Mesenchymal stem cell (in vitro differentiated cells and primary cell): Measurements from ENCODE around the gene DRAXIN.

Experiments used
- DNase-seq: peaks from one replicate; pipeline ENCODE4 v3.0.0-alpha.2; 2013
- H2AFZ ChIP-seq: one replicate; pipeline ENCODE4 v1.6.1; 2013; ENCODE audit warnings: low read depth, mild to moderate bottlenecking, control low read depth, inconsistent platforms, low read length, moderate library complexity
- H2AK5ac ChIP-seq: 2 replicates; pipeline ENCODE4 v1.6.1; 2013; ENCODE audit warnings: low read length, moderate library complexity, mild to moderate bottlenecking, inconsistent platforms; ENCODE audit not compliant: severe bottlenecking
- H2BK120ac ChIP-seq: one replicate; pipeline ENCODE4 v1.6.1; 2013; ENCODE audit warnings: low read depth, mild to moderate bottlenecking, inconsistent platforms, low read length, moderate library complexity
- H2BK12ac ChIP-seq, 2 experiments: one replicate each; pipeline ENCODE4 v1.6.1; 2013; ENCODE audit warnings: inconsistent platforms in 2 of 2, low read length in 2 of 2, mild to moderate bottlenecking in 2 of 2, moderate library complexity in 2 of 2, control low read depth in 1 of 2
- H2BK15ac ChIP-seq: one replicate; pipeline ENCODE4 v1.6.1; 2013; ENCODE audit warnings: mild to moderate bottlenecking, low read depth, inconsistent platforms; ENCODE audit not compliant: poor library complexity, severe bottlenecking
- H2BK5ac ChIP-seq: 2 replicates; pipeline ENCODE4 v1.6.1; 2013; ENCODE audit warnings: low read depth, mild to moderate bottlenecking, low read length, control low read depth, inconsistent platforms; ENCODE audit not compliant: poor library complexity, severe bottlenecking
- H3K14ac ChIP-seq, 2 experiments: one replicate each; pipeline ENCODE4 v1.6.1; 2013; ENCODE audit warnings: inconsistent platforms in 2 of 2, low read length in 2 of 2, control low read depth in 1 of 2, mild to moderate bottlenecking in 1 of 2, moderate library complexity in 1 of 2
- H3K18ac ChIP-seq, 2 experiments: one replicate each; pipeline ENCODE4 v1.6.1; 2013; ENCODE audit warnings: inconsistent platforms in 2 of 2, low read length in 2 of 2, control low read depth in 1 of 2, low read depth in 1 of 2, mild to moderate bottlenecking in 1 of 2
- H3K23ac ChIP-seq, 2 experiments: one replicate each; pipeline ENCODE4 v1.6.1; 2013; ENCODE audit warnings: inconsistent platforms in 2 of 2, low read length in 2 of 2, mild to moderate bottlenecking in 2 of 2, moderate library complexity in 2 of 2, control low read depth in 1 of 2
- H3K27ac ChIP-seq: 2 replicates; pipeline ENCODE4 v1.5.1; 2013; ENCODE audit warnings: mild to moderate bottlenecking, moderate library complexity, low read length, control low read depth, inconsistent platforms; ENCODE audit not compliant: poor library complexity, severe bottlenecking
- H3K27me3 ChIP-seq, 2 experiments: 2 replicates each; pipeline versions ENCODE4 v1.6.1 to v1.7.0; 2013; ENCODE audit warnings: low read length in 2 of 2, mild to moderate bottlenecking in 2 of 2, moderate library complexity in 2 of 2, control low read depth in 1 of 2, inconsistent platforms in 1 of 2; ENCODE audit not compliant: control insufficient read depth in 1 of 2, insufficient read depth in 1 of 2
- H3K36me3 ChIP-seq, 2 experiments: 2 replicates each; pipeline versions ENCODE4 v1.6.1 to v1.7.0; 2013; ENCODE audit warnings: low read length in 2 of 2, control low read depth in 1 of 2, inconsistent platforms in 1 of 2, low read depth in 1 of 2, mild to moderate bottlenecking in 1 of 2; ENCODE audit not compliant: insufficient read depth in 2 of 2, control insufficient read depth in 1 of 2
- H3K4ac ChIP-seq, 2 experiments: one replicate each; pipeline ENCODE4 v1.6.1; 2013; ENCODE audit warnings: inconsistent platforms in 2 of 2, low read length in 2 of 2, mild to moderate bottlenecking in 2 of 2, moderate library complexity in 2 of 2, control low read depth in 1 of 2, low read depth in 1 of 2
- H3K4me1 ChIP-seq: 2 replicates; pipeline ENCODE4 v1.6.1; 2013; ENCODE audit warnings: low read depth, low read length, control low read depth; ENCODE audit not compliant: control insufficient read depth, insufficient read depth
- H3K4me2 ChIP-seq: 2 replicates; pipeline ENCODE4 v1.6.1; 2013; ENCODE audit warnings: low read length, mild to moderate bottlenecking, inconsistent platforms; ENCODE audit not compliant: poor library complexity, severe bottlenecking
- H3K4me3 ChIP-seq, 2 experiments: 2 replicates each; pipeline versions ENCODE4 v1.5.1 to v1.7.0; 2013; ENCODE audit warnings: low read length in 2 of 2, mild to moderate bottlenecking in 2 of 2, control low read depth in 1 of 2, low read depth in 1 of 2; ENCODE audit not compliant: insufficient read depth in 1 of 2
- H3K79me1 ChIP-seq: replicated peaks from 2 replicates; pipeline ENCODE4 v1.6.1; 2013; ENCODE audit warnings: mild to moderate bottlenecking, control low read depth, low read length, inconsistent platforms; ENCODE audit not compliant: poor library complexity, severe bottlenecking
- H3K9ac ChIP-seq: 2 replicates; pipeline ENCODE4 v1.7.0; 2013; ENCODE audit warnings: mild to moderate bottlenecking, low read length, moderate library complexity
- H3K9me3 ChIP-seq: 2 replicates; pipeline ENCODE4 v1.7.0; 2013; ENCODE audit warnings: mild to moderate bottlenecking, low read length; ENCODE audit not compliant: control insufficient read depth
- H4K8ac ChIP-seq: one replicate; pipeline ENCODE4 v1.6.1; 2013; ENCODE audit warnings: inconsistent platforms, mild to moderate bottlenecking, low read length, moderate library complexity
- H4K91ac ChIP-seq: one replicate; pipeline ENCODE4 v1.6.1; 2013; ENCODE audit warnings: mild to moderate bottlenecking, low read length, inconsistent platforms
- WGBS: methylation state at CpG from one replicate; pipeline ENCODE4 v1.1.7; 2013; ENCODE audit warnings: mixed read lengths; 5-methylcytosine and 5-hydroxymethylcytosine counted together

Gene DRAXIN

DNA sequence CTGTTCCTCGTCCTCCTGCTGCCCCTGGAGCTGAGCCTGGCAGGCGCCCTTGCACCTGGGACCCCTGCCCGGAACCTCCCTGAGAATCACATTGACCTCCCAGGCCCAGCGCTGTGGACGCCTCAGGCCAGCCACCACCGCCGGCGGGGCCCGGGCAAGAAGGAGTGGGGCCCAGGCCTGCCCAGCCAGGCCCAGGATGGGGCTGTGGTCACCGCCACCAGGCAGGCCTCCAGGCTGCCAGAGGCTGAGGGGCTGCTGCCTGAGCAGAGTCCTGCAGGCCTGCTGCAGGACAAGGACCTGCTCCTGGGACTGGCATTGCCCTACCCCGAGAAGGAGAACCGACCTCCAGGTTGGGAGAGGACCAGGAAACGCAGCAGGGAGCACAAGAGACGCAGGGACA lies 14.8 kb downstream of the DRAXIN start:
- Histone ChIP-seq H2BK12ac (no peak overlapping the region), H3K18ac (no peak overlapping the region), H2BK15ac (no peak overlapping the region), H4K91ac (no peak overlapping the region), H3K4me1 (no peaks in the 10 kb centered on the region), H3K79me1 (no peaks in the 10 kb centered on the region), H3K27me3 (peaks cover 39 to 87% of the 10 kb centered on the region in 2 experiments), H2BK5ac (no peak overlapping the region), H3K4me2 (no peak overlapping the region), H3K9me3 (no peaks in the 10 kb centered on the region), H3K23ac (no peak overlapping the region), H3K9ac (no peak overlapping the region), H4K8ac (no peak overlapping the region), H3K14ac (no peak overlapping the region), H2BK120ac (no peak overlapping the region), H3K36me3 (no peaks in the 10 kb centered on the region), H2AK5ac (no peak overlapping the region), H2AFZ (no peak overlapping the region), H3K4me3 (no peak overlapping the region), H3K4ac (no peak overlapping the region), H3K27ac (no peak overlapping the region)
- WGBS = 88% methylated on average over 14 of the region's 14 CpGs
- DNase-seq = no peak

DNA sequence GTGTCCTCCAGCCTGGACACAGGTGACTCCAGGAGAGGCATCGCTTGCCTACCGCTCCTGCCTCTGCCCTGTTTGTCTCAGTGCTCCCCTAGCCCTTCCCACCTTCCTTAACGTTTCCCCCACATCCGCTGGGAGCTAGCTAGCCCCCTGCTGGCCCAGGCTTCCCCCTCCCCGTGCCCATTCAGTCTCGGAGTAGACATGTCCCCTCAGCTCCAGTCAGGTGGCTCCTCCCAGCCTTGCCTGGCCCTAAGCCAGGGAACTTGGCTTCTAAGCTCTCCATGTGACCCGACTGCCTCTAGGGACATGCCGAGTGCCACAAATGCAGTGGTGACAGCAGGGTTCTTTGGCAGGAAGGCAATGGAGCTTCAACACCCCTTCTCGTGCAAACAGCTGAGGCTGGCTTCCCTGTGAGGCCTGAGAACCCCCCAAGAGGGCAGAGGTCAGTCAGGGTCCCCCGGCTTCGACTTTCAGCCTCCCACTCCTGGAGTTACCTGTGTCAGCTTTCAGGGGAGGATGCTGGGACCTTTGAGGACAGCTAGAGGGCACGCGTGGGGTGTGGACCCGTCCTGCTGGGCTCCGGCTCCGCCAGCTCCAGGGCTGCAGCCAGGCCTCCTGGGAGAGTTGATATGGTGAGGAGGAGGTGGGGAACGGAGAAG lies 16.2 kb downstream of the DRAXIN start:
- Histone ChIP-seq H2BK12ac (no peak overlapping the region), H3K4ac (no peak overlapping the region), H3K4me2 (no peak overlapping the region), H2AFZ (no peak overlapping the region), H2BK15ac (no peak overlapping the region), H3K18ac (no peak overlapping the region), H3K9me3 (no peaks in the 10 kb centered on the region), H3K27ac (no peak overlapping the region), H3K4me1 (no peaks in the 10 kb centered on the region), H2BK5ac (no peak overlapping the region), H3K9ac (no peak overlapping the region), H3K79me1 (no peaks in the 10 kb centered on the region), H2AK5ac (no peak overlapping the region), H2BK120ac (no peak overlapping the region), H3K4me3 (no peak overlapping the region), H3K36me3 (no peaks in the 10 kb centered on the region), H4K91ac (no peak overlapping the region), H3K14ac (no peak overlapping the region), H3K23ac (no peak overlapping the region), H4K8ac (no peak overlapping the region), H3K27me3 (peaks cover 45 to 85% of the 10 kb centered on the region in 2 experiments)
- WGBS = 80% methylated on average over 16 of the region's 17 CpGs
- no peak for DNase-seq

- H3K4me2 ChIP-seq = no peak overlapping the region
- H2AFZ ChIP-seq = no peak overlapping the region
- no peak overlapping the region for H2BK15ac ChIP-seq
- no peak overlapping the region for H3K18ac ChIP-seq
- H4K91ac ChIP-seq = no peak overlapping the region
- peaks cover 37 to 82% of the 10 kb centered on the region in 2 experiments for H3K27me3 ChIP-seq
- no peak overlapping the region for H2BK12ac ChIP-seq
- H3K27ac ChIP-seq = no peak overlapping the region
- no peak overlapping the region for H3K14ac ChIP-seq
- 84% methylated on average over 11 of the region's 11 CpGs for WGBS
- H3K4ac ChIP-seq = no peak overlapping the region
- H2BK5ac ChIP-seq = no peak overlapping the region
- no peaks in the 10 kb centered on the region for H3K79me1 ChIP-seq
- no peak overlapping the region for H3K4me3 ChIP-seq
- no peaks in the 10 kb centered on the region for H3K36me3 ChIP-seq
- H3K23ac ChIP-seq = no peak overlapping the region
- no peaks in the 10 kb centered on the region for H3K9me3 ChIP-seq
- no peak overlapping the region for H3K9ac ChIP-seq
- DNase-seq = no peak
- no peak overlapping the region for H2AK5ac ChIP-seq
- H3K4me1 ChIP-seq = no peaks in the 10 kb centered on the region
- no peak overlapping the region for H2BK120ac ChIP-seq
- H4K8ac ChIP-seq = no peak overlapping the region
These were observed 17.2 kb downstream of the DRAXIN start for GRCh38 chr1:11708554-11709350.

- no peak overlapping the region for H2AK5ac ChIP-seq
- H2BK12ac ChIP-seq = no peak overlapping the region
- no peak overlapping the region for H4K91ac ChIP-seq
- no peak overlapping the region for H3K23ac ChIP-seq
- no peak overlapping the region for H2BK15ac ChIP-seq
- no peak overlapping the region for H2AFZ ChIP-seq
- H3K27ac ChIP-seq = no peak overlapping the region
- H3K4ac ChIP-seq = no peak overlapping the region
- no peak overlapping the region for H4K8ac ChIP-seq
- H2BK120ac ChIP-seq = no peak overlapping the region
- H3K4me3 ChIP-seq = no peak overlapping the region
- no peaks in the 10 kb centered on the region for H3K9me3 ChIP-seq
- no peak overlapping the region for H2BK5ac ChIP-seq
- peaks cover 36 to 82% of the 10 kb centered on the region in 2 experiments for H3K27me3 ChIP-seq
- WGBS = 93% methylated on average over 5 of the region's 5 CpGs
- no peak overlapping the region for H3K14ac ChIP-seq
- H3K79me1 ChIP-seq = no peaks in the 10 kb centered on the region
- no peak overlapping the region for H3K18ac ChIP-seq
- H3K36me3 ChIP-seq = no peaks in the 10 kb centered on the region
- DNase-seq = no peak
- no peak overlapping the region for H3K9ac ChIP-seq
- no peak overlapping the region for H3K4me2 ChIP-seq
- no peaks in the 10 kb centered on the region for H3K4me1 ChIP-seq
These were observed 20.0 kb downstream of the DRAXIN start for GRCh38 chr1:11711490-11711889.
